Measurements from ENCODE around the gene GNAT2.

Gene GNAT2

GRCh38 chr1:109626682-109627408 is 7.4 kb upstream of the GNAT2 start:
- FAIRE-seq: no peak

- FAIRE-seq: no peak
Measured at GRCh38 chr1:109625601-109626560, 6.5 kb upstream of the GNAT2 start.

- FAIRE-seq: no peak
Measured at GRCh38 chr1:109625176-109625575, 5.8 kb upstream of the GNAT2 start.

- no peak for FAIRE-seq
Measured at GRCh38 chr1:109624201-109625010, 5.0 kb upstream of the GNAT2 start.

- FAIRE-seq: no peak
Measured at GRCh38 chr1:109623601-109624161, 4.3 kb upstream of the GNAT2 start.

- FAIRE-seq: no peak
Measured at GRCh38 chr1:109622895-109623294, 3.5 kb upstream of the GNAT2 start.

- no peak for FAIRE-seq
Measured at GRCh38 chr1:109622137-109622892, 2.9 kb upstream of the GNAT2 start.

GRCh38 chr1:109621379-109622136 is 2.1 kb upstream of the GNAT2 start:
- FAIRE-seq: no peak

- no peak for FAIRE-seq
Measured at GRCh38 chr1:109620841-109621286, 1.4 kb upstream of the GNAT2 start.

GRCh38 chr1:109620401-109620791 is 980 bp upstream of the GNAT2 start:
- FAIRE-seq: no peak

GRCh38 chr1:109618661-109619575 is 498 bp downstream of the GNAT2 start:
- no peak for FAIRE-seq

GRCh38 chr1:109617291-109617801 is 2.1 kb downstream of the GNAT2 start:
- no peak for FAIRE-seq

GRCh38 chr1:109616391-109616790 is 3.0 kb downstream of the GNAT2 start:
- no peak for FAIRE-seq

- no peak for FAIRE-seq
Measured at GRCh38 chr1:109615879-109616278, 3.5 kb downstream of the GNAT2 start.

- FAIRE-seq: no peak
Measured at GRCh38 chr1:109613361-109614147, 5.9 kb downstream of the GNAT2 start.

- FAIRE-seq: no peak
Measured at GRCh38 chr1:109611308-109611990, 8.0 kb downstream of the GNAT2 start.

- FAIRE-seq: no peak
Measured at GRCh38 chr1:109610609-109611307, 8.7 kb downstream of the GNAT2 start.

- no peak for FAIRE-seq
Measured at GRCh38 chr1:109609881-109610280, 9.5 kb downstream of the GNAT2 start.
